ENCODE data around the gene ZC2HC1B. TPM values are rescaled to one million over a fixed set of nuclear protein-coding genes. Genes with fewer than 3 reads are reported as not detected.
A peak's percentile ranks its signal among the peaks of the same experiment; 100 is the strongest.
"Not testable (repeated sequence)": the region's sequence is repeated elsewhere in the genome, so short reads cannot be mapped to it uniquely, and the experiment has no call there.

Gene ZC2HC1B
- total and polyA plus RNA-seq, 9 of the 15 experiments (the other 6 are each of a cell fraction or from before 2014, with no cell fraction given): not detected

GRCh38 chr6:143851706-143852105, 12.6 kb upstream of the ZC2HC1B start:
- H3K4me2 ChIP-seq (ENCODE audit: insufficient read depth, low read length); intact Hi-C loops (cut with micrococcal nuclease); in situ Hi-C loops (cut with MboI); CTCF ChIA-PET (ENCODE audit: low intra/inter-chr PET ratio); H4K20me1 ChIP-seq (replicated peaks; ENCODE audit: control insufficient read depth, insufficient read depth, low read length); BruUV-seq (replicated peaks); ATAC-seq; H3K9me3 ChIP-seq (replicated peaks; ENCODE audit: control insufficient read depth, insufficient read depth, low read depth, low read length); H3K4me3 ChIP-seq; H3K27ac ChIP-seq (ENCODE audit: extremely low read depth, low read depth, low read length); H3K27me3 ChIP-seq (ENCODE audit: control insufficient read depth in 2 of 2, insufficient read depth in 2 of 2, low read length in 2 of 2); DNase-seq (ENCODE audit: extremely low read depth in 1 of 4, low spot score in 3 of 4); H3K9ac ChIP-seq (ENCODE audit: insufficient read depth in 1 of 2, low read depth in 2 of 2, low read length in 2 of 2); POLR2A ChIA-PET; H3K9me1 ChIP-seq (ENCODE audit: control insufficient read depth, insufficient read depth, low read length); FAIRE-seq; H3K4me1 ChIP-seq (replicated peaks in 1 of 2; ENCODE audit: control insufficient read depth in 2 of 2, insufficient read depth in 2 of 2, low read length in 2 of 2); H2AFZ ChIP-seq (ENCODE audit: low read depth, low read length): not testable (repeated sequence)
- WGBS (ENCODE audit: insufficient coverage, low coverage, missing lambda C conversion rate): 76% methylated on average over 2 of the region's 3 CpGs
- peaks cover 86% of the 10 kb centered on the region for H3K36me3 ChIP-seq (ENCODE audit: control insufficient read depth, insufficient read depth, low read length)
- peak in 1 of 2 experiments; percentile 59; a peak in 1 of 4 replicates for TF ChIP-seq KDM1A (IDR thresholded peaks at IDR 0.05)
- peak; percentile 74 for TF ChIP-seq BCOR (IDR thresholded peaks at IDR 0.05)
- TF ChIP-seq ZNF146 (CRISPR knock-in tag; IDR thresholded peaks at IDR 0.05; ENCODE audit: unreplicated experiment): peak; percentile 86
- TF ChIP-seq SMARCA5 (IDR thresholded peaks at IDR 0.05): 0 out of 2 replicates have a peak, but pooled peaks have one; percentile 35
- peaks cover 79% of the 10 kb centered on the region for H3K79me2 ChIP-seq (ENCODE audit: control insufficient read depth, insufficient read depth, low read length)

DNA sequence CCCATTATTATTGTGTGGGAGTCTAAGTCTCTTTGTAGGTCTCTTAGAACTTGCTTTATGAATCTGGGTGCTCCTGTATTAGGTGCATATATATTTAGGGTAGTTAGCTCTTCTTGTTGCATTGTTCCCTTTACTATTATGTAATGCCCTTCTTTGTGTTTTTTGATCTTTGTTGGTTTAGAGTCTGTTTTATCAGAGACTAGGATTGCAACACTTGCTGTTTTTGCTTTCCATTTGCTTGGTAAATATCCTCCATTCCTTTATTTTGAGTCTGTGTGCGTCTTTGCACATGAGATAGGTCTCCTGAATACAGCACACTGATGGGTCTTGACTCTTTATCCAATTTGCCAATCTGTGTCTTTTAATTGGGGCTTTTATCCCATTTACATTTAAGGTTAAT, 9.2 kb upstream of the ZC2HC1B start:
- H3K4me3 ChIP-seq; in situ Hi-C loops (cut with MboI); H3K27me3 ChIP-seq (ENCODE audit: control insufficient read depth in 2 of 2, insufficient read depth in 2 of 2, low read length in 2 of 2); H3K9me1 ChIP-seq (ENCODE audit: control insufficient read depth, insufficient read depth, low read length); H3K9me3 ChIP-seq (replicated peaks; ENCODE audit: control insufficient read depth, insufficient read depth, low read depth, low read length); ATAC-seq; H2AFZ ChIP-seq (ENCODE audit: low read depth, low read length); POLR2A ChIA-PET; CTCF ChIA-PET (ENCODE audit: low intra/inter-chr PET ratio); BruUV-seq (replicated peaks); H3K27ac ChIP-seq (ENCODE audit: extremely low read depth, low read depth, low read length); H3K9ac ChIP-seq (ENCODE audit: insufficient read depth in 1 of 2, low read depth in 2 of 2, low read length in 2 of 2); FAIRE-seq; H4K20me1 ChIP-seq (replicated peaks; ENCODE audit: control insufficient read depth, insufficient read depth, low read length); H3K4me1 ChIP-seq (replicated peaks in 1 of 2; ENCODE audit: control insufficient read depth in 2 of 2, insufficient read depth in 2 of 2, low read length in 2 of 2); DNase-seq (ENCODE audit: extremely low read depth in 1 of 4, low spot score in 3 of 4); H3K4me2 ChIP-seq (ENCODE audit: insufficient read depth, low read length); intact Hi-C loops (cut with micrococcal nuclease): not testable (repeated sequence)
- TF ChIP-seq ZNF507 (tag; conservative IDR thresholded peaks at IDR 0.05): 0 out of 2 replicates have a peak, but pooled peaks have one; percentile 26
- peaks cover 50% of the 10 kb centered on the region for H3K79me2 ChIP-seq (ENCODE audit: control insufficient read depth, insufficient read depth, low read length)
- 94% methylated on average over 1 of the region's 1 CpG for WGBS (ENCODE audit: insufficient coverage, low coverage, missing lambda C conversion rate)
- peaks cover 86% of the 10 kb centered on the region for H3K36me3 ChIP-seq (ENCODE audit: control insufficient read depth, insufficient read depth, low read length)

- H3K79me2 ChIP-seq (ENCODE audit: control insufficient read depth, insufficient read depth, low read length): peaks cover 36% of the 10 kb centered on the region; the same call in 2 of the 3 replicates
- H3K27me3 ChIP-seq (ENCODE audit: control insufficient read depth in 2 of 2, insufficient read depth in 2 of 2, low read length in 2 of 2); DNase-seq (ENCODE audit: extremely low read depth in 1 of 4, low spot score in 3 of 4); H3K9ac ChIP-seq (ENCODE audit: insufficient read depth in 1 of 2, low read depth in 2 of 2, low read length in 2 of 2); ATAC-seq; H3K9me1 ChIP-seq (ENCODE audit: control insufficient read depth, insufficient read depth, low read length); H2AFZ ChIP-seq (ENCODE audit: low read depth, low read length); BruUV-seq (replicated peaks); in situ Hi-C loops (cut with MboI); H4K20me1 ChIP-seq (replicated peaks; ENCODE audit: control insufficient read depth, insufficient read depth, low read length); H3K4me1 ChIP-seq (replicated peaks in 1 of 2; ENCODE audit: control insufficient read depth in 2 of 2, insufficient read depth in 2 of 2, low read length in 2 of 2); intact Hi-C loops (cut with micrococcal nuclease); H3K4me2 ChIP-seq (ENCODE audit: insufficient read depth, low read length); FAIRE-seq; H3K9me3 ChIP-seq (replicated peaks; ENCODE audit: control insufficient read depth, insufficient read depth, low read depth, low read length); H3K4me3 ChIP-seq; H3K27ac ChIP-seq (ENCODE audit: extremely low read depth, low read depth, low read length); CTCF ChIA-PET (ENCODE audit: low intra/inter-chr PET ratio): not testable (repeated sequence)
- peaks cover 87% of the 10 kb centered on the region for H3K36me3 ChIP-seq (ENCODE audit: control insufficient read depth, insufficient read depth, low read length)
- POLR2A ChIA-PET: interaction anchor here (0.7 to 1.0 kb wide), 2 partner anchors 14 to 405 kb away, joined by 3 read pairs; partner anchors contain the start of gene LTV1
- WGBS (ENCODE audit: insufficient coverage, low coverage, missing lambda C conversion rate): 98% methylated on average over 6 of the region's 6 CpGs
These were observed 7.5 kb upstream of the ZC2HC1B start for GRCh38 chr6:143856762-143857161.

All from K562 (cell line).